HG02981 (cell line): ENCODE results near the gene BCL2L1.

ENCODE experiments used
- ATAC-seq: cut with Tn5 transposase; IDR thresholded peaks from one replicate; pipeline ENCODE4 v1.9.1; 2021; ENCODE audit warnings: mild to moderate bottlenecking, moderate library complexity; ENCODE audit not compliant: unreplicated experiment

BCL2L1 gene

GRCh38 chr20:31615416-31615815 lies 107.3 kb downstream of the BCL2L1 start:
- no peak for ATAC-seq
